Stimulated activated CD8-positive, alpha-beta memory T cell treated with anti-CD3 and anti-CD28 coated beads, Interleukin-4, amount 100 ng/mL, for 24 hours (primary cell): ENCODE measurements around the gene ANKRD36B.
"Not testable (repeated sequence)": the region's sequence is repeated elsewhere in the genome, so short reads cannot be mapped to it uniquely, and the experiment has no call there.

Source experiments
- DNase-seq: peaks from one replicate; pipeline ENCODE4 v3.0.0-alpha.2; 2020; ENCODE audit warnings: low read depth

Gene ANKRD36B

DNA sequence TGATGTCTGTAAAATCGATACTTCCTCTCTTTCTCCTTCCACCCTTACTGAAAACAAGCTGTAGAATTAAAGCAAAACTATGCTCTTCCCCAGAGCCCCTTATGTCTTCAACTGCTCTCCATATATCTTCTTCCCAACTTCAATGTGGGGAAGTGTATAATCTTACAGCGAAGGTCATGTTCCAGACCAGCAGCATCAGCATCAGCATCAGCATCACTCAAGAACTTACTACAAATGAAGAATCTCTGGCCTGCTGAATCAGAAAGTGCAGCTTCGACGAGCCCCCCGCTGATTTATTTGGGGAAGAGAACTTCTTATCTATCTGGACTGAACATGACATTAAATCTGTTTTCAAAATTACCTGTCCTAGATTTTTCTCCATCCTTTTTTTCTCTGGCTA is 40.6 kb downstream of the ANKRD36B start:
- DNase-seq: not testable (repeated sequence)

DNA sequence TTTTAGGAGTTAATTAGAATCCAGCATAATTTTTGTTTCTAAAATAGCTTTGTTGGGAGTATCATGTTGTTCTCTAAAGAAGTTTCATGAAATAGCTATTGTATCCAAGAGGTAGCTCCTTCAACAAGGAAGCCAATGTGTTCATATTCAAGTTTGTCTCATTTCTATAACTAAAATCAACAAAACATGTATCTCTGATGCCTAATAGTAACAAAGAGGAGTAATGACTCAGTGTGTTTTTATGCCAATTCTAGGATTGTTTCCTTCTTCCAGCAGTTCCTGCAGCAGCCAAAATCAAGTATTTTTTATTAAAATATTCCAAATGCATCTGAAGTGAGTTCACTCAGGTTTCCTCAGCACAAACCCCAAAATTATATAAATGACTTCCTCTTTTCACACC is 41.1 kb downstream of the ANKRD36B start:
- DNase-seq: not testable (repeated sequence)

DNA sequence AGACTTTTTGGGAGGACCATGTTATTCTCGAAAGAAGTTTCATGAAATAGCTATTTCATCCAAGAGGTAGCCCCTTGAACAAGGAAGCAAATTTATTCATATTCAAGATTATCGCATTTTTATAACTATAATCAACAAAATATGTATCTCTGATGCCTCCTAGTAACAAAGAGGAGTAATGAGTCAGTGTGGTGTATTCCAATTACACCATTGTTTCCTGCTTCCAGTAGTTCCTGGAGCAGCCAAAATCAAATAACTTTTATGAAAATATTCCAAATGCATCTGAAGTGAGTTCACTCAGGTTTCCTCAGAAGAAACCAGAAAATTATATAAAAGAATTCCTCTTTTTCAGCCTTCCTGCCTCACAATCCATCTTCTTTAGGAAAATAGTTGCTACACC is 43.0 kb downstream of the ANKRD36B start:
- no peak for DNase-seq

DNA sequence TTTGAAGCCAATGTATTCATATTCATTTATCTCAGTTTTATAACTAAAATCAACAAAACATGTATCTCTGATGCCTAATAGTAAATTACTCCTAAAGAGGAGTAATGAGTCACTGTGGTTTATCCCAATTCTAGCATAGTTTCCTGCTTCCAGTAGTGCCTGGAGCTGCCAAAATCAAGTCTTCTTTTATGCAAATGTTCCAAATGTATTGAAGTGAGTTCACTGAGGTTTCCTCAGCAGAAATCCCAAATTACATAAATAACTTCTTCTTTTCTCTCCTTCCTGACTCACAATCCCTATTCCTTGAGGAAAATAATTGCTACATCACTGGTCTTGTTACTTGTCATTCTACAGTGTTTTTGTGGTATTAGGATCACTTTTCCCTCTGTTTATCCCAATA is 44.8 kb downstream of the ANKRD36B start:
- not testable (repeated sequence) for DNase-seq

DNA sequence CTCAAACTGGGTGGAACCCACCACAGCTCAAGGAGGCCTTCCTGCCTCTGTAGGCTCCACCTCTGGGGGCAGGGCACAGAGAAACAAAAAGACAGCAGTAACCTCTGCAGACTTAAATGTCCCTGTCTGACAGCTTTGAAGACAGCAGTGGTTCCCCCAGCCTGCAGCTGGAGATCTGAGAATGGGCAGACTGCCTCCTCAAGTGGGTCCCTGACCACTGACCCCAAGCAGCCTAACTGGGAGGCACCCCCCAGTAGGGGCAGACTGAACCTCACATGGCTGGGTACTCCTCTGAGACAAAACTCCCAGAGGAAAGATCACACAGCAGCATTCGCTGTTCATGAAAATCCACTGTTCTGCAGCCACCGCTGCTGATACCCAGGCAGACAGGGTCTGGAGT is 63.8 kb downstream of the ANKRD36B start:
- DNase-seq: not testable (repeated sequence)

DNA sequence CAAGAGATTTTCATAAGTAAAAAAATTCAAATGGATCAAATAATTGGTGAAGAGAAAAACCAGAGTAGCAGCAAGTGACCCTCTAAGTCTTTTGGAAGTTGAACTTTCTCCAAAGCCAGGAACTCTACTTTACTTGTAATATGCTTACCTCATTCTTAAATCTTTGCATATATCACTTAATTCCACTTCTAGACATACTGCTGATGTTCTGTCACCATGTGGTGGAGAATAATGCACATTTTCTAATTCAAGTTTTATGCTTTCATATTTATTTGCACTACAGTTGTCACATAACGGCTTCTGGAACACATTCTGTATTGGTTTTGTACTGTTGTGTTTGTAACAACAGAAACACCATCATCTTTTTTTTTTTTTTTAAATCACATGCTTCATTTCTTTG is 65.9 kb downstream of the ANKRD36B start:
- DNase-seq: not testable (repeated sequence)

DNA sequence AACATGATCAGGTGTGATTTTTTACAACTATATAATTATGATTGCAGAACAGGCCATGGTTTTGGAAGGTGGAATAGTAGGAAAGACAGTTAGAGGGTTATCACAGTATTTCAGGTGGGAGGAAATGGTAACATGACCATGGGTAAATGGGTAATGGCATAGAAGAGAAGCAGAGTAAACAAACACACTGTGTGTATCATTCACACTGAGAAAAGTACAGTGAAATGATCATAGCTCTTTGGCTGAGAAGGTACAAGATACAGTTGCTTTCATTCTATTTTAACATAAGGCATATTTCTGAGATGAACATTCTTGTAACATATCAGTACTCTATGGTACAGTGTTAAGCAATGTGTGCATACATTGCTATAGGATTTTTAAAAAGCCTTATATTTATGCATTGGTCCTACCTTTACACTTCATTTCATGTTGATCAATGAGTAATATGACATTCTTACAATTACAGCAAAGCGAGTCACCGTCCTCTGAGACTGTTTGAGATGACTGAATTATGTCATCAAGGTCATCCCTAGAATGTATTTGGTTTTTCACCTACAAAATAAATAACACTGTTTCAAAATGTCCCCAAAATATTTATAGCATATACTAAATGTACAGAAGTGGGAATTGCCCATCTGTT is 66.6 kb downstream of the ANKRD36B start:
- DNase-seq: not testable (repeated sequence)

DNA sequence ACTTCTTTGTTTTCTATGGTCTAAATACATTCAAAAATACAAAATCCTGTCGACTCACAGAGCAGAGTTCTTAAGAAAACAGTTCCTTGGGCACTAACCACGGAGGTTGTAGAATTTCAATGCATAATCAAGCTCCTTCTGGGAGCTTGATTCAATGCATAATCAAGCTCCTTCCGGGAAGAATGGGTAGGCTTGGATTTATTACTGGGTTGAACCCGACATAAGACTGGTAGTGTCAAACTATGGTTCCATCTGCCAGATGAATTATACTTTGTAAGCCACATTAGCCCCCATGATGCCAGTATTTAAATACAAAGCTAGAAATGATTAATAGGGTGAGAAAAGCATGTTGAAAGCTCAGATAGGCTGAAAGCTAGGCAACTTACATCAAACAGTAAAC is 94.0 kb downstream of the ANKRD36B start:
- not testable (repeated sequence) for DNase-seq

DNA sequence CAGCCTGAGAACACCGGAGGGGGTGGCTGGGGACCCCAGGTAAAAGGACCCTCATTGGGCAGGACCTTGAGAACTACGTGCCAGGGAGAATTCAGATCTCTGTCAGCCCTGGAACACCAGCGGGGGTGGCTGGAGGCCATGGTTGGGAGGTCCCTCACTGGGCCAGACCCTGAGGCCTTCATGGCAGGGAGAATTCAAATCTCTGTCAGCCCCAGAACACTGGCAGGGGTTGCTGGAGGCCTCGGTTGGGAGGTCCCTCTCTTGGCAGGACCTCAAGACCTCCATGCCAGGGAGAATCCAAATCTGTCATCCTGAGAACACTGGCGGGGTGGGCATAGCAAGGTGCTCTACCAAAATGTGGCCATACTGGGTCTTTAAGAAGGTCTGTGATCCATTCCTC is 99.5 kb downstream of the ANKRD36B start:
- not testable (repeated sequence) for DNase-seq
